ENCODE data around the gene TBXAS1.
"Not testable (repeated sequence)": the region's sequence is repeated elsewhere in the genome, so short reads cannot be mapped to it uniquely, and the experiment has no call there.

TBXAS1 gene

GRCh38 chr7:139827042-139827441, 2.0 kb upstream of the TBXAS1 start:
- no peak for DNase-seq (ENCODE audit: low spot score)

- DNase-seq (ENCODE audit: low spot score) = no peak
Measured at GRCh38 chr7:139828446-139828845, 618 bp upstream of the TBXAS1 start.

- peak; percentile 34 for DNase-seq (ENCODE audit: low spot score)
Measured at GRCh38 chr7:139829775-139830117, 682 bp downstream of the TBXAS1 start.

- no peak for DNase-seq (ENCODE audit: low spot score)
Measured at GRCh38 chr7:139830292-139830691, 1.2 kb downstream of the TBXAS1 start.

- no peak for DNase-seq (ENCODE audit: low spot score)
Measured at GRCh38 chr7:139830782-139831501, 1.9 kb downstream of the TBXAS1 start.

GRCh38 chr7:139835848-139836247, 6.8 kb downstream of the TBXAS1 start:
- DNase-seq (ENCODE audit: low spot score) = not testable (repeated sequence)

GRCh38 chr7:139837291-139837690, 8.2 kb downstream of the TBXAS1 start:
- DNase-seq (ENCODE audit: low spot score) = not testable (repeated sequence)

- DNase-seq (ENCODE audit: low spot score) = no peak
Measured at GRCh38 chr7:139838276-139838675, 9.2 kb downstream of the TBXAS1 start.

GRCh38 chr7:139838876-139839275, 9.8 kb downstream of the TBXAS1 start:
- no peak for DNase-seq (ENCODE audit: low spot score)

- no peak for DNase-seq (ENCODE audit: low spot score)
Measured at GRCh38 chr7:139840776-139841175, 11.7 kb downstream of the TBXAS1 start.

- DNase-seq (ENCODE audit: low spot score) = no peak
Measured at GRCh38 chr7:139842401-139843210, 13.5 kb downstream of the TBXAS1 start.

GRCh38 chr7:139843211-139843537, 14.1 kb downstream of the TBXAS1 start:
- DNase-seq (ENCODE audit: low spot score) = not testable (repeated sequence)

- DNase-seq (ENCODE audit: low spot score) = no peak
Measured at GRCh38 chr7:139844779-139845442, 15.8 kb downstream of the TBXAS1 start.

- DNase-seq (ENCODE audit: low spot score) = no peak
Measured at GRCh38 chr7:139845443-139845805, 16.4 kb downstream of the TBXAS1 start.

- DNase-seq (ENCODE audit: low spot score) = no peak
Measured at GRCh38 chr7:139846297-139846696, 17.2 kb downstream of the TBXAS1 start.

- no peak for DNase-seq (ENCODE audit: low spot score)
Measured at GRCh38 chr7:139848274-139848673, 19.2 kb downstream of the TBXAS1 start.

GRCh38 chr7:139850906-139851305, 21.8 kb downstream of the TBXAS1 start:
- DNase-seq (ENCODE audit: low spot score) = no peak

- DNase-seq (ENCODE audit: low spot score) = no peak
Measured at GRCh38 chr7:139851770-139852481, 22.9 kb downstream of the TBXAS1 start.

GRCh38 chr7:139852482-139852845, 23.4 kb downstream of the TBXAS1 start:
- no peak for DNase-seq (ENCODE audit: low spot score)

- DNase-seq (ENCODE audit: low spot score) = no peak
Measured at GRCh38 chr7:139853506-139854123, 24.6 kb downstream of the TBXAS1 start.

GRCh38 chr7:139854124-139854511, 25.1 kb downstream of the TBXAS1 start:
- DNase-seq (ENCODE audit: low spot score) = no peak

GRCh38 chr7:139854803-139855497, 25.9 kb downstream of the TBXAS1 start:
- DNase-seq (ENCODE audit: low spot score) = no peak

Measured in activated CD4-positive, alpha-beta T cell treated with anti-CD3 and anti-CD28 coated beads, Interleukin-2, Interleukin-4, amounts not matched to agents 100 ng/mL and 50 ng/mL, durations not matched to agents 16 hours and 8 hours (primary cell).